Endodermal cell (in vitro differentiated cells): ENCODE data around the gene SEC14L2. TPM values are rescaled to one million over a fixed set of nuclear protein-coding genes. Genes with fewer than 3 reads are reported as not detected.

Experiments
- DNase-seq: peaks from one replicate; pipeline ENCODE4 v3.0.0-alpha.2; 2017
- H3K27ac ChIP-seq: 2 replicates; pipeline ENCODE4 v1.5.1; 2013; ENCODE audit warnings: mild to moderate bottlenecking, low read depth, low read length, moderate library complexity
- H3K27me3 ChIP-seq: 2 replicates; pipeline ENCODE4 v1.6.1; 2013; ENCODE audit warnings: mild to moderate bottlenecking, low read length, moderate library complexity; ENCODE audit not compliant: insufficient read depth, control insufficient read depth, poor library complexity, severe bottlenecking
- H3K36me3 ChIP-seq: 2 replicates; pipeline ENCODE4 v1.7.0; 2013; ENCODE audit warnings: mild to moderate bottlenecking, low read length, moderate library complexity; ENCODE audit not compliant: control insufficient read depth, insufficient read depth
- H3K4me1 ChIP-seq: one replicate; pipeline ENCODE4 v1.7.0; 2013; ENCODE audit warnings: low read length; ENCODE audit not compliant: control insufficient read depth, insufficient read depth
- H3K4me3 ChIP-seq: 2 replicates; pipeline ENCODE4 v1.5.1; 2013; ENCODE audit warnings: mild to moderate bottlenecking, low read length, moderate library complexity
- H3K9ac ChIP-seq: 2 replicates; pipeline ENCODE4 v1.6.1; 2013; ENCODE audit warnings: mild to moderate bottlenecking, low read length, moderate library complexity; ENCODE audit not compliant: poor library complexity, severe bottlenecking; ENCODE audit errors: extremely low read depth
- H3K9me3 ChIP-seq: 2 replicates; pipeline ENCODE4 v1.6.1; 2013; ENCODE audit warnings: mild to moderate bottlenecking, low read length, moderate library complexity; ENCODE audit not compliant: control insufficient read depth
- H3K27ac Mint-ChIP-seq: 2 replicates; pipeline ENCODE4 v1.8.0; 2020; ENCODE audit warnings: mixed read lengths
- H3K27me3 Mint-ChIP-seq: 2 replicates; pipeline ENCODE4 v1.8.0; 2021; ENCODE audit warnings: mild to moderate bottlenecking, mixed read lengths; ENCODE audit not compliant: insufficient read depth
- H3K36me3 Mint-ChIP-seq: 2 replicates; pipeline ENCODE4 v1.8.0; 2020; ENCODE audit warnings: low read depth, mixed read lengths
- H3K4me1 Mint-ChIP-seq: 2 replicates; pipeline ENCODE4 v1.8.0; 2020; ENCODE audit warnings: mixed read lengths
- H3K4me3 Mint-ChIP-seq: 2 replicates; pipeline ENCODE4 v1.8.0; 2020; ENCODE audit warnings: mild to moderate bottlenecking, moderate library complexity, mixed read lengths
- H3K9me3 Mint-ChIP-seq: 2 replicates; pipeline ENCODE4 v1.8.0; 2020; ENCODE audit warnings: mild to moderate bottlenecking, mixed read lengths
- CTCF ChIP-seq: fragments of 200-600 bp; sonication (generic); conservative IDR thresholded peaks from 2 replicates; pipeline ENCODE4 v1.5.0; 2021; ENCODE audit warnings: antibody characterized with exemption, mild to moderate bottlenecking
- WGBS, 2 experiments: methylation state at CpG; one replicate each; pipeline versions ENCODE4 v1.1.5 to v1.1.7; 2013; ENCODE audit warnings: missing lambda C conversion rate in 2 of 2, mixed read lengths in 1 of 2; ENCODE audit not compliant: insufficient coverage in 1 of 2, insufficient read length in 1 of 2; 5-methylcytosine and 5-hydroxymethylcytosine counted together
- total RNA-seq, 2 donors: library from RNA; stranded (reverse); fragmentation: NEBNext Ultra II Directional in 1 of 2; extraction: Animal tissue kit (Norgen Biotek cat#: 25700) in 1 of 2; gene quantifications; 2 replicates in 1 of 2; 3 replicates in 1 of 2; pipeline ENCODE4 v1.2.1, GENCODE V29; 2021

The SEC14L2 gene
- total RNA-seq, 2 donors from 2014 or later = 13.9 to 19.1 TPM

- DNase-seq = no peak
- no peak for TF ChIP-seq CTCF
- Mint-ChIP-seq H3K4me3 (no peak overlapping the region), H3K4me1 (no peaks in the 10 kb centered on the region), H3K27me3 (peaks cover 40% of the 10 kb centered on the region), H3K27ac (no peak overlapping the region), H3K9me3 (no peaks in the 10 kb centered on the region), H3K36me3 (no peaks in the 10 kb centered on the region)
- Histone ChIP-seq H3K4me3 (no peak overlapping the region), H3K9me3 (no peaks in the 10 kb centered on the region), H3K27me3 (peaks cover 26% of the 10 kb centered on the region), H3K36me3 (no peaks in the 10 kb centered on the region), H3K27ac (no peak overlapping the region), H3K9ac (no peak overlapping the region), H3K4me1 (no peaks in the 10 kb centered on the region)
- WGBS, 2 experiments = 38 to 45% methylated on average over 2 of the region's 2 CpGs
Measured at GRCh38 chr22:30469165-30469564, 72.3 kb downstream of the SEC14L2 start.

GRCh38 chr22:30470655-30471054, 73.8 kb downstream of the SEC14L2 start:
- TF ChIP-seq CTCF = no peak
- WGBS, 2 experiments = 71 to 92% methylated on average over 2 of the region's 2 CpGs
- DNase-seq = no peak
- no peak overlapping the region for H3K4me3 ChIP-seq
- no peaks in the 10 kb centered on the region for H3K9me3 ChIP-seq
- peaks cover 13% of the 10 kb centered on the region for H3K27me3 ChIP-seq
- Mint-ChIP-seq H3K4me1 (no peaks in the 10 kb centered on the region), H3K9me3 (no peaks in the 10 kb centered on the region), H3K27me3 (peaks cover 31% of the 10 kb centered on the region), H3K36me3 (no peaks in the 10 kb centered on the region), H3K4me3 (no peak overlapping the region), H3K27ac (no peak overlapping the region)
- H3K9ac ChIP-seq = no peak overlapping the region
- no peaks in the 10 kb centered on the region for H3K36me3 ChIP-seq
- H3K27ac ChIP-seq = no peak overlapping the region
- no peaks in the 10 kb centered on the region for H3K4me1 ChIP-seq

- no peak within 1 kb of the TSS for H3K9ac ChIP-seq
- no peak within 1 kb of the TSS for H3K4me3 ChIP-seq
- no peak within 1 kb of the TSS for H3K4me3 Mint-ChIP-seq
- no peak within 1 kb of the TSS for H3K27ac ChIP-seq
- TF ChIP-seq CTCF = no peak
- peaks cover 23% of the 10 kb centered on the region for H3K27me3 Mint-ChIP-seq
- peaks cover 6% of the 10 kb centered on the region for H3K27me3 ChIP-seq
- no peaks in the 10 kb centered on the region for H3K4me1 ChIP-seq
- no peaks in the 10 kb centered on the region for H3K9me3 Mint-ChIP-seq
- H3K36me3 ChIP-seq = no peaks in the 10 kb centered on the region
- H3K4me1 Mint-ChIP-seq = peaks cover 5% of the 10 kb centered on the region
- H3K36me3 Mint-ChIP-seq = no peaks in the 10 kb centered on the region
- H3K27ac Mint-ChIP-seq = no peak within 1 kb of the TSS
- no peak for DNase-seq
- WGBS, 2 experiments = 83 to 86% methylated on average over 3 to 13 of the region's 13 CpGs
- no peaks in the 10 kb centered on the region for H3K9me3 ChIP-seq
Measured at GRCh38 chr22:30471616-30472318, 74.9 kb downstream of the SEC14L2 start, which contains the start of gene SEC14L3. TSS of gene SEC14L3 (minus strand) at chr22:30472017. CDS start at chr22:30471958, 59 bp downstream.
